Measurements from ENCODE around the gene CDK5R1.

CDK5R1 gene

DNA sequence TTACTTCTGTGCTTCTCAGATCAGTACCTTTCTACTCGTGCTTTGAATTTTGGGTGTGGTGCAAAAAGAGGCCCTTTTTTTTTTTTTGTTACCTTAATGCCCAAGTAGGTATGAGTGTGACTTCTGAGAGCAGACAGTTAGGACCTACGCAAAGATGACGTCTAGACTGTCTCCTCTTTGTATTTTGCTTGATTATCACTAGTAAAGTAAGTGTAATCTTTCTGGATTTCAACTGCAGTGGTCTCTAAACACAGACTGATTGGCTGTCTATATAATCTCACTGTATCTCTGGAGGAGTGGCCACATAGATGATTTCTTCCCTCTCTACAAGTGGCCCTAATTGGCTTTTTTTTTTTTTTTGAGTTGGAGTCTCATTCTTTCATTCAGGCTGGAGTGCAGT lies 11.5 kb upstream of the CDK5R1 start:
- no peak for DNase-seq

DNA sequence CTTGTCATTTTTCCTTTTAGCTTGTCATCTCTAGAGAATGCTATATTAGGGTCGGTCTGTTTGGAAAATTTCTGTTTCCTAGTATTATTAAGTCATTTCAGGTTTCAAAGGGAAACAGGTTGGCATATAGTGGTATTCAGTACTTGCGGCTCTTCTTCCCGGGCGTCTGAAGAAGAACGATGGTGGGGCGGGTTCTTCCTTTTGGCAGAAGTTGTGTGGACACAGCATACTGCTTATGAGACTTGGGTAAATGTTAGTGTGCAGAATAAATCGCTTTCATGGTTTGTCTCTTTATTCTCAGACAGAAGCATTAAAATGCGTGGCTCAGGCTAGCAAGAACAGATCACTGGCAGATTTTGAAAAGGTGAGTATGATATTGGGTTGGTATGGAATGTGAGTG lies 9.6 kb upstream of the CDK5R1 start:
- DNase-seq = no peak

DNA sequence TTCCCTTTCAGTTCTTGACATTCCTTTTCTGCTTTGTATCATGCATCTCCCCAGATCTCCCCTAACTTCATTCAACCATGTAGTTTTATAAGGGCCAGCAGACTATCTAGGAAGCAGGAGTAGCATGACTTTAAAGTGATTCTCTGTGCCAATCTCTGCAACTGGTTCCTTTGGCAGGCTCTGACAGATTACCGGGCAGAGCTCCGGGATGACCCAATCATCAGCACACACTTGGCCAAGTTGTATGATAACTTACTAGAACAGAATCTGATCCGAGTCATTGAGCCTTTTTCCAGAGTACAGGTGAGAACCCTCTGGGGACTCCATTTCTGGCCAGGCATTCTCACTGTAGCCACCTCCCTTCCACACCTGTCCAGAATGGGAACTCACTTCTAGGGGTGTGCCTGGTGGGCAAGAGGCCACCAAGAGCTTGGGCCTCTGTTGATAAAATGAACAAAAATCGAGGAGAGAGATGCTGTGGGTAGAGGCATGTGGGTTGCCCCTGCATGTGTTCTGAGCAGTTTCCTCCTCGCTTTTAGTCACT lies 7.6 kb upstream of the CDK5R1 start:
- no peak for DNase-seq

DNA sequence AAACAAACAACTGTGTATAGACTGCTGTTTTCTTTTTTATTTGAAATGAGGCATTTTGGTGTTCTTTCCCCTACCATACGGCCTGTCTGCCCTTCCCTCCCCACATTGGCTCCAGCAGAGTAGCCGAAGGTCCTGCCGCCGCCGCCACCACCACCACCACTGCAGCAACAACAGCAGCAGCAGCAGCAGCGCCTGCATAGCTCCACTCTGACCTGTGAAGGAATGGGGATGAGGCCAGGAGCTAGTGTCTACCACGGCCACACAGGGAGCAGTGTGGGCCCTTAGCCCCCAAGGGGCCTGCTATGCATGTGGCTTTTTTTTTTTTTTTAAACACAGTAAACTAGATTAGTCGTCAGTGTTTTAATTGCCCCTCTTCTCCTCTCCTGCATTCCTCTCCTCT lies 5.6 kb upstream of the CDK5R1 start:
- no peak for DNase-seq

- DNase-seq = no peak
Observed at GRCh38 chr17:32482568-32483320, 4.0 kb upstream of the CDK5R1 start.

- peak; percentile 37 for DNase-seq
Observed at GRCh38 chr17:32483451-32484019, 3.3 kb upstream of the CDK5R1 start.

DNA sequence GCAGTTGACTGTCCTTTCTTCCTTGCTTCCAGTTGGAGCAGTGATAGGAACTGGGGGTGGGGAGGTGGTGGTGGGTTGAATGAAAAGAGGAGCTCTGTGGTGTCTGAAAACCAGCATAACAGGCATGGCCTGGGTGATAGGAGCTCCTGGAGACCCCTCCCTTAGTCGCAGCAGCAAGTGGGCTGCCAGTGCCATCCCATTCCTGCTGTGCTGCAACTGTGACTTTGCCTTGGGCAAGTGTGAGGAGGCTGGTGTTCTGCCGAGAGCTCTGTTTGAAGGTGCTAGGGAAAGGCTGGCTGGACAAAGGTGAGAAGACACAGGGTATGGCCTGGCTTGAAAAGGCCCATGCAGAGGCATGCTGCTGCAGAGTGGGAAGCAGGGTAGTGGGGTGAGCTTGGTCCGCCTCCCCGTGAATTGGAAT lies 2.7 kb upstream of the CDK5R1 start:
- DNase-seq = no peak

DNA sequence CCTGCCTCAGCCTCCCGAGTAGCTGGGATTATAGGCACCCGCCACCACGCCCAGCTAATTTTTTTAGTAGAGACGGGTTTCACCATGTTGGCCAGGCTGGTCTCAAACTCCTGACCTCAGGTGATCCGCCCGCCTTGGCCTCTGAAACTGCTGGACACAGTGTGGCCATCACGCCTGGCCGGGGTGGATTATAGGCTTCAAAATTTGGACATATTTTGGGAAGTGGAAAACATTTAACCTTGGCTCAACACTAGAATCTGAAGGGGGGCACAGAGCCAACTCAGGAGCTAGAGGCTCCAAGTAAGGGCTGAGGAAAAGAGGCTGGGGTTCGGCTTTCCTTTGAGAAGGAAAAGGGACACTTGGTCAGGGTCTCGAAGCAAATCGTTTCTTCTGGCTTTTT lies 2.2 kb upstream of the CDK5R1 start:
- DNase-seq = no peak

- no peak for DNase-seq
Observed at GRCh38 chr17:32485261-32486110, 1.3 kb upstream of the CDK5R1 start.

- DNase-seq = peak; percentile 68
Observed at GRCh38 chr17:32486111-32486700, 587 bp upstream of the CDK5R1 start.

DNA sequence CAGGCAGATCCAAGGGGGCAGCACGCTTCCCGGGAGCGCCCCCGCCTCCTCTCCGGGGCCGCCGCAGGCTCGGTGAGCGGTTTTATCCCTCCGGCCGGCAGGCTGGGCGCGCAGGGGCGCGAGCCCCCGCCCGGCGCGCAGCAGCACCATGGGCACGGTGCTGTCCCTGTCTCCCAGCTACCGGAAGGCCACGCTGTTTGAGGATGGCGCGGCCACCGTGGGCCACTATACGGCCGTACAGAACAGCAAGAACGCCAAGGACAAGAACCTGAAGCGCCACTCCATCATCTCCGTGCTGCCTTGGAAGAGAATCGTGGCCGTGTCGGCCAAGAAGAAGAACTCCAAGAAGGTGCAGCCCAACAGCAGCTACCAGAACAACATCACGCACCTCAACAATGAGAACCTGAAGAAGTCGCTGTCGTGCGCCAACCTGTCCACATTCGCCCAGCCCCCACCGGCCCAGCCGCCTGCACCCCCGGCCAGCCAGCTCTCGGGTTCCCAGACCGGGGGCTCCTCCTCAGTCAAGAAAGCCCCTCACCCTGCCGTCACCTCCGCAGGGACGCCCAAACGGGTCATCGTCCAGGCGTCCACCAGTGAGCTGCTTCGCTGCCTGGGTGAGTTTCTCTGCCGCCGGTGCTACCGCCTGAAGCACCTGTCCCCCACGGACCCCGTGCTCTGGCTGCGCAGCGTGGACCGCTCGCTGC lies 832 bp downstream of the CDK5R1 start:
- peak; percentile 37 for DNase-seq

DNA sequence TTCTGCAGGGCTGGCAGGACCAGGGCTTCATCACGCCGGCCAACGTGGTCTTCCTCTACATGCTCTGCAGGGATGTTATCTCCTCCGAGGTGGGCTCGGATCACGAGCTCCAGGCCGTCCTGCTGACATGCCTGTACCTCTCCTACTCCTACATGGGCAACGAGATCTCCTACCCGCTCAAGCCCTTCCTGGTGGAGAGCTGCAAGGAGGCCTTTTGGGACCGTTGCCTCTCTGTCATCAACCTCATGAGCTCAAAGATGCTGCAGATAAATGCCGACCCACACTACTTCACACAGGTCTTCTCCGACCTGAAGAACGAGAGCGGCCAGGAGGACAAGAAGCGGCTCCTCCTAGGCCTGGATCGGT lies 1.4 kb downstream of the CDK5R1 start:
- DNase-seq = no peak

DNA sequence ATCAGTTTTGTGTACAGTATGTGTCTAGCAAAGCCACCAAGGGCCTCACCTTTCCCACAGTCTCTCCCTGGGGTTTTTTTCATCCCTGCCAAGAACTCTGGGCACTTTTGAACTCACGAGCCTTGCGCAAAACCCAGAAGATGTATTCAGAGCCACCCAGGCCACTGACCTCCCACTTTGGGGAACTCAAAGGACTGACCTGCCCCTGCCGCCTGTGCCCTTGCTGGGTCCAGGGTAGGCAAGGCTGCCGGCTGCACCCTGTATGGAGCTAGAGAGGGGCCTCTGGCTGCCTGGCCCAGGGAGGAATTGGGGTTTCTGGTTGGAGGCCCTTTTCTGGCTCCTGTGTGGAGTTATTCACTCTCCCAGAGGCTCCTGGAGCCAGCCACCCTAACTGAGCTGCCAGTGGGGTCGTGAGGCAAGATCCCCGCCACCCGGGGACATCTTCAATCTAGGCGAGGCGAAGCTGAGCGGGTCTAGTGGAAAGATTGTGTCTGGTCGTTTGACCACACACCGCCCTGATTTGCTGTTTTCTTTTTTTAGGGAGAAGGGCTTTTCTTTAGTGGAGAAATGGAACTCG lies 1.9 kb downstream of the CDK5R1 start:
- no peak for DNase-seq

- DNase-seq = no peak
Observed at GRCh38 chr17:32489320-32490100, 2.7 kb downstream of the CDK5R1 start.

DNA sequence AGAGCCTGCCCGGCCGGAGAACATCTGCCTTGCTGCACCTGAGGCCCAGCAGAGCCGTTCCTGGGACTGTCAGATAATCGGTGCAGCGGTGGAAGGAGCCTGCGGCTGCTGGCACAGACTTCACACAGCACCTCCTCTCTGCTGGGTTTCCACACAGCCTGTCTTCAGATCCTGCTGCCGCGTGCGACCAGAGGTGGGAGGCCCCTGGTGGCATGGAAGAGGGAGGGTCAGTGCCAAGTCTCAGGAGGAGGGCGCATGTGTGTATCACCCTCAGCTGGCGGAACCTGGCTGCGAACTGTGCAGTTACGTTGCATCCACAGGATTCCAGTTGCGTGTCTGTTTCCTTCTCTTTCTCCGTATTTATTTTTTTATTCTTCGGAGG lies 3.3 kb downstream of the CDK5R1 start:
- DNase-seq = peak; percentile 28

- no peak for DNase-seq
Observed at GRCh38 chr17:32491371-32492263, 4.8 kb downstream of the CDK5R1 start.

DNA sequence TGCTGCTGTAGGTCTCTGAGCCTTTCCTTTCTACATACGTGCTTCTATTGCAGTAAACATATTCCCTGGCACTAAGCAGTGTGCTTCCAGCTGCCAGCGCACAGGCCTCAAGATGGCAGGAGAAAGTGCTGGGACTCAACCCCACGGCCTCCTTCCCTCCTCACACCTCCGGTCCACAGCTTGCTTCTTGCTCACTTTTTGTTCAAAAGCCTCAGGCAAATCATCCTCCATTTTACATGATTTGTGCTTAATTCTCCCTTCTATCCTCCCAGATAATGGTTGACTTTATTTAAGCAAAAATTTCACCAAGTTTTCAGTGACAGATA lies 5.4 kb downstream of the CDK5R1 start:
- DNase-seq = no peak

- DNase-seq = no peak
Observed at GRCh38 chr17:32492648-32493289, 6.0 kb downstream of the CDK5R1 start.

GRCh38 chr17:32493571-32493970 lies 6.8 kb downstream of the CDK5R1 start:
- no peak for DNase-seq

DNA sequence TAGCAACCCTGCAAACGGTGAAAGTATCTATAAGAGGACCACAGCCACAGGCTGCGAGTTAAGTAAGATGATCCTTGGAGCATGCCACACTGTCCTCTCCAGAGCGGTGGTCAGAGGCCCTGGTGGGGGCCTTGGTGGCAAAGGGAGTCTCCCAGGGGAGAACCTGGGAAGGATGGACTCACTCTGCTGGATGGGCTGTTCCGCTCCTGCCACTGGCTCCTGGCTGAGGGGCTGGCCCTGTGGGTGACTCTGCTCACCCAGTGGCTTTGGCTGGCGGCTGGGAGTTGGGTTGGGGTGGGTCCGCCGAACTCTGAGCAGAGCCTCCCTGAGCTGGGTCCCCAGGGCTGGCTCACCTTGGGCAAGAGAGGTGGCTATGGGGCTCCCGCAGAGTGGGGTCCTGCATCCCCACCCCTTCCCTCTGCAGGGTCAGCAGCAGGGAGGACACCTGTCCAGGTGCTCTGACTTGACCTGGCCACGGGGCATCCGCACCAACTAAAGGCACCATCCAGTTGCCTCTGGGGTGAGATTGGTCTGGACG lies 7.3 kb downstream of the CDK5R1 start:
- DNase-seq = no peak
